AG04449 (cell line): ENCODE measurements around the gene HLA-DPA1.

Experiments used
- CTCF ChIA-PET: fragments of 350-600 bp; formaldehyde crosslinking; extraction: SDS; loops from one replicate; lab custom pipeline; 2021; ENCODE audit warnings: antibody characterized with exemption; lab: Yijun Ruan, JAX
- POLR2A ChIA-PET: fragments of 400-600, 350-600 bp; formaldehyde crosslinking; extraction: SDS; loops from one replicate; lab custom pipeline; 2020; ENCODE audit warnings: antibody characterized with exemption, inconsistent platforms; lab: Yijun Ruan, JAX
- DNase-seq: peaks from one replicate; pipeline ENCODE4 v3.0.0-alpha.2; 2010; ENCODE audit warnings: low read depth, low spot score
- H3K4me3 ChIP-seq: 2 replicates; pipeline ENCODE4 v1.5.1; 2011; ENCODE audit warnings: low read depth, mild to moderate bottlenecking, control low read depth, low read length
- TF ChIP-seq, protein P1 (sequence below): IDR thresholded peaks from one replicate; pipeline ENCODE4 v1.5.1; 2011; ENCODE audit warnings: mild to moderate bottlenecking, moderate library complexity, low read length, control low read depth, inconsistent platforms; ENCODE audit not compliant: insufficient read depth; ENCODE audit errors: missing control alignments

The HLA-DPA1 gene

DNA sequence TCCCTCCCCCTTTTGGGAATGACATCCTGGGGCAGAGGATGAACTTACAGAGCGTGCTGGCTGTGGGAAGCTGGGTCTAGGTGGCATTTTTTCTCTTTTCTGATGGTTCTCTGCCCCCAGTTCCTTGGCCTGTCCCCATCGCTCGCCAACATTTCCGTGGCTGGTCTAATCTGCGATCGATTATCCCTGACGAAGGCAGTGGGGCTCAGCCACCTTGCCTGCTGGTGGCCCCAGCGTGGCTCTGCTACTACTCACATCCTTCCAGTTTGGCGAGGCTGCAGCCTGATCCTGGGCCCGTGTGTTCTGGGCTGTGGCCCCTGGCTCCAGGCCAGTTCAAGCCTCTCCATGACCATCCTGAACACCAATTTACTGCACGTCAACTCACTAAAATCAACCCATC, 57.7 kb downstream of the HLA-DPA1 start:
- no peak overlapping the region for H3K4me3 ChIP-seq
- ChIA-PET CTCF (interaction anchor here (0.9 to 7.6 kb wide), 27 partner anchors 8 to 231 kb away, joined by 3 to 96 read pairs (median 4); no protein-coding TSS in a partner anchor), POLR2A (no interaction called here)
- TF ChIP-seq, protein P1, sequence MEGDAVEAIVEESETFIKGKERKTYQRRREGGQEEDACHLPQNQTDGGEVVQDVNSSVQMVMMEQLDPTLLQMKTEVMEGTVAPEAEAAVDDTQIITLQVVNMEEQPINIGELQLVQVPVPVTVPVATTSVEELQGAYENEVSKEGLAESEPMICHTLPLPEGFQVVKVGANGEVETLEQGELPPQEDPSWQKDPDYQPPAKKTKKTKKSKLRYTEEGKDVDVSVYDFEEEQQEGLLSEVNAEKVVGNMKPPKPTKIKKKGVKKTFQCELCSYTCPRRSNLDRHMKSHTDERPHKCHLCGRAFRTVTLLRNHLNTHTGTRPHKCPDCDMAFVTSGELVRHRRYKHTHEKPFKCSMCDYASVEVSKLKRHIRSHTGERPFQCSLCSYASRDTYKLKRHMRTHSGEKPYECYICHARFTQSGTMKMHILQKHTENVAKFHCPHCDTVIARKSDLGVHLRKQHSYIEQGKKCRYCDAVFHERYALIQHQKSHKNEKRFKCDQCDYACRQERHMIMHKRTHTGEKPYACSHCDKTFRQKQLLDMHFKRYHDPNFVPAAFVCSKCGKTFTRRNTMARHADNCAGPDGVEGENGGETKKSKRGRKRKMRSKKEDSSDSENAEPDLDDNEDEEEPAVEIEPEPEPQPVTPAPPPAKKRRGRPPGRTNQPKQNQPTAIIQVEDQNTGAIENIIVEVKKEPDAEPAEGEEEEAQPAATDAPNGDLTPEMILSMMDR: no peak
- no peak for DNase-seq

DNA sequence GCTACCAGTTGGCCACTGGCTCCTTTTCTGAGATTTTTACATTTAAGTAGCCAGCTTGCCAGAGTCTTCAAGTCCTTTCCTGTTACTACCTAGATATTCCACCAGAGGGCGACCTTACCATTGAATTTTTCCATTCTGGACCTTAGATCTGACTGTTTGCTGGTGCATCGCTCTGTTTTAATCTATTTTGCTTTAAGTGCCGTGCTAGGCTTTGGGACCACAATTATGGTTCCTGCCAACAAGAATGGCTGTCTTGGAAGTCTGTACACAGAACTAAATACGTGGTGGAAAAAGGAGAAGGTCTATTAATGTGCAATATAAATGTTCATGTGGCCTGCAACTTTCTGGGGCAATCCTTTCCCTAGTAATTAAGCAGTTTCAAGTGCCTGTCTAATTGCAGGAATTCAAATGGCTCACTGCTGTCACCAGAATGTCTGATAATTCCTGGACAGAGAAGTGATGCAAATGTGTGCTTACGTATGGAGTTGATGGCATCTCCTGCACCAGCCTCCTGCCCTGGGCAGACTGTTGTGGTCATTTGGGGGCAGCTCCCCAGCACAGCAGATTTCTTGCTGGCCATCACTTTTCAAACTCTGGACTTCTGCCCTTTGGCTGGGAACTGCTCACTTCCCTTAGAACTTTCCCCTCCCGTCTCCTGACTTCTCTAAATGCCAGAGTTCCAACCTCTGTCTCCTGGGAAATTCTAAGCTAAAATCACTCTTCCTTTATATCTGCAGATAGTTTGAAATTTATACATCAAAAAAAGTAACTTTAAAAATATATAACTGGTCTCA, 58.4 kb downstream of the HLA-DPA1 start:
- no peak overlapping the region for H3K4me3 ChIP-seq
- CTCF ChIA-PET: interaction anchor here (0.7 to 7.6 kb wide), 38 partner anchors 8 to 232 kb away, joined by 3 to 96 read pairs (median 4); partner anchors contain the start of gene HLA-DPB1
- DNase-seq: peak; percentile 55
- TF ChIP-seq, protein P1: peak; percentile 61
- POLR2A ChIA-PET: no interaction called here
